ENCODE data around the gene RNMT.

DNA sequence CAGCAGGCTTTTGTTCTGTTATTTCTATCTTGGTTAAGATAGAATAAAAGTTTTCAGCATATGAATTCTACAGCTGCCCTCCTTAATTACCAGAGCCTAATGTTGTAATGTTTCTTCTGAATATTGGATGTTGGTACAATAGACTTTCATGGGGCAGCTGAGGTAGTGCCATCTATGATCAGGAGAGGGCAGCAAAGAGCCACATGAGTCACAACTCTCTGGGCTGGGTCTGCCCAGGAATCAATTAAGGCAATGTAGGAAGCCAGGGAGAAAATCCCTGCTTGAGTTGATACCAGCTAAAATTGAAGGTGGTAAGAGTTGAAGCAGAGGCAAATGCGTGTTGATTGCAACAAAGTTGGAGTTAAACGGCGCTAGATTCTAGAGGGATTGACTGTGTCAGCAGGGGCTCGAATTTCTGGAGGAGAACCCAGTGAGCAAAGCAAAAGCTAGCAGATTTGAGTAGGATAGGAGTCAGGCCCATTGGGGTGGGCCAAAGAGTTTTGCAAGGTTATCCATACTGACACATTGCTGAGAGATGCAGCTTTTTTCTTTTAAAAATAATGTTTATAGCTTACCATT lies 86.9 kb downstream of the RNMT start:
- TF ChIP-seq EZH2 (IDR thresholded peaks at IDR 0.05; ENCODE audit: insufficient read depth, poor library complexity, severe bottlenecking) (no peak), EZH2phosphoT487 (IDR thresholded peaks at IDR 0.05; ENCODE audit: insufficient read depth, low read depth) (no peak)

All from GM23248 (cell line).